DMS79 (cell line): Measurements from ENCODE around the gene CRYL1.

Experiments used
- DNase-seq: peaks from one replicate; lab custom pipeline; 2025; lab: John Stamatoyannopoulos, UW

The CRYL1 gene

DNA sequence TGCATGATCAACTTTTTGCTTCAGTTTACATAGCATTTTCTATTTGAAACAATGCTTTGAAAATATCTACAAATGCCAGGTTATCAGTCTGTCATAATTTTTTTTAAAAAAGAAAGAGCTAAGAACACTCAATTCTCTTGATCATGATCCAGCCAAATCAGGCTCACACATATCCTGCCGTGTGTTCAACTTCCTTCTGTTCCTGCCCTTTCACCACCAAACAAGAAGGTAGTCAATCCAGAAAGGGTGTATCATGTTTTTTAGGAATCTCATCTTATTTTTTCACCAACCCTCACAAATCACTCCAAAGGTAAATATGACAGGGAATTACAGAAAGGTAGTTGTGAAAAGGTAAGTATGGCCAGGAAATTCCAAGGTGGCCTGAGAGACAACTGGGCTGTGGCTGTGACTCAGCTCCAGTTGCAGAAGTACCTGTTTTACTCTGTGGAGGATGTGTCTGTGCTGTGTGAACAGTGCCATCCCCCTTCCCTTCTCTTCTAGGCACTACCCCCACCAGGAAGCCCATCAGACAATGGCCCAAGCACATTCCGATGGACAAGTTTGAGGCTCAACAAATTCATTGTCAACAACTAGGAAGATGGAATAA, 154.7 kb downstream of the CRYL1 start:
- no peak for DNase-seq

DNA sequence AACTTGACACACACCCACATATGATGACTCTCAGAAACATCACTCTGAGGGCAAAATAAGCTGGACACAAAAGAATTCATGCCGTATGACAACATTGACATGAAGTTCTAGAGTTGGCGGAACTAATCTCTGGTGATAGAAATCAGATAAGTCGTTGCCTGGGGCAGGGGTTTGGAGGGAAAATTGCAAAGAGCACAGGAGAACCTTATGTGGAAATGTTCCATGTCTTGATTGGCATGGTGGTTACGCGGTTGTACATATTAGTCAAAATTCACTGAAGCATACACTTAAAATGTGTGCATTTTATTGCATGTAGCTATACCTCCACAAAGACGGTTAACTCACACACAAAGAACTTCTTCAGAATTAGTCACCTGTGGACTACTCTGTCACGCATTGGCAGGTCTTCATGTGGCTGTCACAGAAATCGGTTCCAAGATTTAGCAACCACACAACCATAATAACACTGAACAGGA, 155.7 kb downstream of the CRYL1 start:
- peak; percentile 15 for DNase-seq

DNA sequence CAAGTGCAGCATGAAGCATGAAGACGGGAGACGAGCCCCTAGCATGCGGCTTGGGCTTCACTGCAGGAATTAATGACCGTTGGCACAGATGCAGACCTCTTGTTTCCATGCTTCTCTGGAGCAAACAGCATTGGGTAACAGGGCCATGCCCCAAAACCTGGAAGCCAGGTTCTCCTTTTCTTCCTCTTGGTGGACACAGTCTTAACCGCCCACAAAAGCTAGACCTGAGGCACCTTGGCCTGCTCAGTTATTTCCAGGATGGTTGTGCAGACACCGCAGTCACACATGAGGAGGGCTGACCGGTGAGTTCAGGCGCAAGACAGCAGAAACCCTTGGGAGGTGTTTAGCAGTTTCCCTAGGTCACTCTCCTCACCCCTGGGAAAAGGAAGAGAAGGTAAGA, 159.6 kb downstream of the CRYL1 start:
- no peak for DNase-seq

- DNase-seq: no peak
Measured at GRCh38 chr13:20363603-20364002, 162.1 kb downstream of the CRYL1 start.

GRCh38 chr13:20363172-20363571, 162.5 kb downstream of the CRYL1 start:
- no peak for DNase-seq

DNA sequence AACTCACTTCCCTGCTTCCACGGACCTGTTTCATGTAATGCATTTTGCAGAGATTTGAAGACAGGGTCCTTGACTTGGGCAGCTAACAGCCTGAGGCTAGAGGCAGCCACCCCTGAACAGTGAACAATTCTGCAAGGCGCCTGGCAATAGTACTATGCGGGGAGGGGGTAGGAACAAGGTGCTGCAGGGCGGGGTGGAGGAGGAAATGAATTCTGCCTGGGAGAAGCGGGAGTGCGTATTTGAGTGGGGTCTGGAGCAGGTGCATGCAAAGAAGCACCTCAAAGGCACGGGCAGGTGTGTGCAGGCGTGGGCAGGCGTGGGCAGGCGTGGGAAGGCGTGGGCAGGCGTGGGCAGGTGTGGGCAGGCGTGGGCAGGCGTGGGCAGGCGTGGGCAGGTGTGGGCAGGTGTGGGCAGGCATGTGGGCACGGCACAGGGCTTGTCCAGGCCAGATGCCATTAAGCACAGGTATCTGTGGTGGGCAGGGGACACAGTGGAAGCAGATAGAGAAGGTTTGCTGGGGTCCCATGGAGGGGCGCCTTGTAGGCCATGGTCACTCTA, 163.1 kb downstream of the CRYL1 start:
- no peak for DNase-seq

- no peak for DNase-seq
Measured at GRCh38 chr13:20360835-20361412, 164.7 kb downstream of the CRYL1 start.

DNA sequence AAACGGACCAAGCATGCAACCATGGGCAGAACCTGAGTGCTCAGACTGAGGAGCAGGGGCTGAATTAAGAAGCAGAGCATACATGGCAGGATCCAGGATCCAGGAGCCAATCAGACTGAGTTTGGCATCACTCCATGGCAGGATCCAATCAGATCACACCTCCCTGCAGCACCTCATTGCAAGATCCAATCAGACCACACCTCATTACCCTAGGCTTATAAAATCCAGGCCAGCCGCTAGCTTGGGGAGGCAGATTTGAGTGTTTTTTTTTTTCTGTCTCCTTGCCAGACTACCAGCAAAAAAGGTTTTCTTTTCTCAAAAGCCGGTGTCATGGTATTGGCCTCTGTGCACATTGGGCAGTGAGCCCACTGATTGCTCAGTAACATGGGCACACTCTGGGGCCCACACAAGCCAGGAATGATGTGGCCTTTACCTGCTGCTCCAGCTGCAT, 165.6 kb downstream of the CRYL1 start:
- no peak for DNase-seq

DNA sequence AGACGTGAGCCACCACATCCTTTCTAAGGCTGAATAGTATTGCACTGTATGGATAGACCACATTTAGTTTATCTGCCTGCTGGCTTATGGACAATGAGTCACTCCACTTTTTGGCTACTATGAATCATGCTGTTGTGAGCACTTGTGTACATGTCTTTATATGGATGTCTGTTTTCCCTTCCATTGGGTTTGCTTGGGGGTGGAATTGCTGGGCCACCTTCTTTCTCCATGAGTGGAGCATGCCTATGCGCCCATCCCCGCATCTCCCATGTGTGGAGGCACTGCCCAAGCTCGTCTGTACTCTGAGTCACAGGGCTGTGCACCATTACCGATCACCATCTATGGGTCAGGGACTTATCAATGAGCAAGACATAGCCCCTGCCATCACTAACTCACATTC, 166.3 kb downstream of the CRYL1 start:
- no peak for DNase-seq

DNA sequence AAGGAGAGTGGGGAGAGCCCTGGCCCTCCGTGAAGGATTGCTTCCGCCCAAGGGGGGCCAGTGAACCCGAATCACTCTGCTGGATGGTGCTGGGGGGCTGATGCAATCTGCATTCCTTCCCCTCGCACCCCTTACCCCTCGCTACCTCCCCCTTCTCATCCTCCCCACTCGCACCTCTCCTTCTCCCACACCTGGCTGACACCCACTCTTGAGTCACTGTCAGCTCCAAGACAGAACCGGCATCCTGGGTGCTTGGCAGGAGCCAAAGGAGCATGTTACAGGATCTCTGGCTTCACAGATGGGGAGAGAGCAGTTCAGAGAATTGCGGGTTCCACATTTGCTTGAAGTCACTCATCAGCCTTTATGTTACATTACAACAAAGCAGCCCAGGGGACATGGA, 167.6 kb downstream of the CRYL1 start:
- no peak for DNase-seq

- DNase-seq: no peak
Measured at GRCh38 chr13:20356444-20356843, 169.2 kb downstream of the CRYL1 start.

- DNase-seq: no peak
Measured at GRCh38 chr13:20354722-20355121, 170.9 kb downstream of the CRYL1 start.

DNA sequence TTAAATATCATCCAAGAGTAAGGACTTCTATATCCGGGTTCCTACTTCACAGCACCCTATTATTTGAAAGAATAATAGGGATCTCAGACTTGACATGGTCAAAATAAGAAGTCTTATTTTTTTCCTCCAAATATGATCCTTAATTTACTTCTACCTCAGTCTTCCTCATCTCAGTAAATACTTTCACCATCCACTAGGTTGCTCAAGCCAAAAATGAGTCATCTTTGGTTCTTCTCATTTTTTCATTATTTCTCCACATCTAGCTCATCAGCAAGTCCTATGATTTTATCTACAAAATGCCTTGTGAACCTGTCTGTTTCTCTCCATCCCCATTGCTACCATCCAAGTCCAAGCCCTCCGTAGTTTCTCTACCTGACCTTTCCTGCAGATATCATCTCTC, 171.7 kb downstream of the CRYL1 start:
- no peak for DNase-seq
